GM12865 (cell line): ENCODE results near the gene RINL.

Experiments
- DNase-seq: peaks from one replicate; pipeline ENCODE4 v3.0.0; 2010; ENCODE audit warnings: low read depth
- H3K4me3 ChIP-seq: 2 replicates; pipeline ENCODE4 v1.5.1; 2011; ENCODE audit warnings: mild to moderate bottlenecking, low read depth, low read length, control low read depth
- TF ChIP-seq, protein P1 (sequence below): IDR thresholded peaks from 2 replicates; pipeline ENCODE4 v1.5.1; 2011; ENCODE audit warnings: low read length, control low read depth, low read depth, inconsistent platforms; ENCODE audit not compliant: insufficient read depth; ENCODE audit errors: missing control alignments

Gene RINL

DNA sequence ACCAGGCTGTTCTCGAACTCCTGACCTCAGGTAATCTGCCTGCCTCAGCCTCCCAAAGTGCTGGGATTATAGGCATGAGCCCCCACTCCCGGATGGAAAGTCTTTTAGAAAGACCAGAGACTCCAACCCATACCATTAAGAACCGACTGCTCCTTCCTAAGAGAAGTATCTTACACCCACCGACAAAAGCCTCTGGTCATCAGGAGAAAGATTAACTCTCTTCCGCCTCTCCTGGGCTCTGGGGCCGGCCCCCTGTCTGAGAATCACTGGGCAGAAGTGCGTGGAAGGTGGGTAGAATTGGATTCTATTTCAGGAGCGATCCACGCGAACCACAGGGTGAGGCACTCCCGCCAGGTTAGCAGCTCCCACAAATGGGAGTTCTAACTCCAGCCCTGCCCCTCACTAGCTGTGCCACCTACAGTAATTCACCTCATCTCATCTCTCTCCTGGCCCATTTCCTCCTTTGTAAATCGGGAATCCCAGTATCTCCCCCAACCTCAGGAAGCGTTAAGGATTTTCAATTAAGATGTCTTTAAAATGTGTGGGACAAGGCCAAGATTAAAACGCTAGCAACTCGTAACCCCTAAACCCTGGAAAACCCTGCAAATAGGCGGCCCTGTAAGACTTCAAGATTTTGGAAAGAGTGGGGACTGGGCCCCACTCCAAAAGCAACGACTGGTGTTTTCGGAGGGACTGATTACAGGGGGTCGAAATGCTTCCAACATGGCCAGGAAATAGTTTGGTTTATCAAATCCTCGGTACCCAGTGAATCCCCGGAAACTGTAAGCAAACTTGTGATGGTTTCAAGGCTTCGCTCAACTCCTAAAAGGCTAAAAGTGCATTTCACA lies 29.6 kb downstream of the RINL start:
- DNase-seq: no peak

DNA sequence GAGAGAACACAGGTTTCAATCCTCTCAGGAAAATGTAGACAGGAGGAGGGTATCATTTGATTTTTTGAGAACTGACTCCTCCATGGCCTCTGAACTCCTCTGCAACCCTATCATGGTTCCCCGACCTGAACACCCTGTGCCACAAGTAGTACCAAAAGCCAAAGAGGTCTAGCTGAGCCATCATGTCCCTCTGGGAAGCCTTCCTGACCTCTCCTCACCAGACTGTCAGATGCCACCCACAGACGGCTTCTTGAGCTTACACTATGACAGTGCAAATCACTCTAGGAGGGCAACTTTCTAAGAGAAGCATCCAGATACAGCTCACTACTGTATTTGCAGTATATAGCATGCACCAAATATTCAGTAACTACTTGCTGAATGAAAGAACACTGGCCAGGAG lies 32.0 kb downstream of the RINL start:
- no peak overlapping the region for H3K4me3 ChIP-seq
- DNase-seq: no peak
- TF ChIP-seq, protein P1, sequence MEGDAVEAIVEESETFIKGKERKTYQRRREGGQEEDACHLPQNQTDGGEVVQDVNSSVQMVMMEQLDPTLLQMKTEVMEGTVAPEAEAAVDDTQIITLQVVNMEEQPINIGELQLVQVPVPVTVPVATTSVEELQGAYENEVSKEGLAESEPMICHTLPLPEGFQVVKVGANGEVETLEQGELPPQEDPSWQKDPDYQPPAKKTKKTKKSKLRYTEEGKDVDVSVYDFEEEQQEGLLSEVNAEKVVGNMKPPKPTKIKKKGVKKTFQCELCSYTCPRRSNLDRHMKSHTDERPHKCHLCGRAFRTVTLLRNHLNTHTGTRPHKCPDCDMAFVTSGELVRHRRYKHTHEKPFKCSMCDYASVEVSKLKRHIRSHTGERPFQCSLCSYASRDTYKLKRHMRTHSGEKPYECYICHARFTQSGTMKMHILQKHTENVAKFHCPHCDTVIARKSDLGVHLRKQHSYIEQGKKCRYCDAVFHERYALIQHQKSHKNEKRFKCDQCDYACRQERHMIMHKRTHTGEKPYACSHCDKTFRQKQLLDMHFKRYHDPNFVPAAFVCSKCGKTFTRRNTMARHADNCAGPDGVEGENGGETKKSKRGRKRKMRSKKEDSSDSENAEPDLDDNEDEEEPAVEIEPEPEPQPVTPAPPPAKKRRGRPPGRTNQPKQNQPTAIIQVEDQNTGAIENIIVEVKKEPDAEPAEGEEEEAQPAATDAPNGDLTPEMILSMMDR: no peak

More for the DNA sequence above, 29.6 kb downstream of the RINL start:
- TF ChIP-seq, protein P1: no peak
- peak overlapping the region; percentile 95 for H3K4me3 ChIP-seq

DNA sequence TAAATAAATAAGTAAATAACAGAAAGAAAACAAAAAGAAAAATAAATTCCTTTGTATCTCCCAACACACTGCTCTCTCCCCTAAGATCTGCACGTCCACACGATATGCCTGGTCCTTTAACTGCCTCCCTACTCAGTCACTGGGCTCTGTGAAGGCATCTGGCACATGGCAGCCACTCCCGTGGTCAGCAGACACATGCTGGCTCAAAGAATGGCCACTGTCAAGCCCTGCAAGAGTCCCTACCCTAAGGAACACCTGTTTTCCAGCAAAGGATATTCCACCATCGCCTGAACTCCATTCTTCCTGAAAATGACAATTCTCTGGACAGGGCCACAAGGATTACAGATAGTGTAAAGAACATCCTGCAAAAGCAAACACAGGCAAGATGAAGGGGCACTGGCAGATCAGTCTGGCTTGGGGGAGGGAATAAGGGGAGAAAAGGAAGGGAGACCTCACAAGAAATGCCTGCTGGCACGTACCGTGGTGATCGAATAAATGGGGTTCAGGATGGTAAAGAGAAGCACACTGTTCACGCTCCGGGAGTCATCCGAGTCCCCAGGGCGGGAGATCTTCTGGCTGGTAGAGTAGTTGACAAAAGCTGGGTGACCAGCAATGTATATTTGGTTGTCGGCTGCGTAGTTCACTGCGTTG lies 32.6 kb downstream of the RINL start:
- TF ChIP-seq, protein P1: no peak
- no peak overlapping the region for H3K4me3 ChIP-seq
- no peak for DNase-seq

GRCh38 chr19:38844093-38844686 lies 33.9 kb downstream of the RINL start:
- TF ChIP-seq, protein P1: no peak
- no peak for DNase-seq
- H3K4me3 ChIP-seq: no peak overlapping the region

GRCh38 chr19:38843175-38843758 lies 34.8 kb downstream of the RINL start:
- no peak for DNase-seq
- no peak overlapping the region for H3K4me3 ChIP-seq
- TF ChIP-seq, protein P1: no peak

DNA sequence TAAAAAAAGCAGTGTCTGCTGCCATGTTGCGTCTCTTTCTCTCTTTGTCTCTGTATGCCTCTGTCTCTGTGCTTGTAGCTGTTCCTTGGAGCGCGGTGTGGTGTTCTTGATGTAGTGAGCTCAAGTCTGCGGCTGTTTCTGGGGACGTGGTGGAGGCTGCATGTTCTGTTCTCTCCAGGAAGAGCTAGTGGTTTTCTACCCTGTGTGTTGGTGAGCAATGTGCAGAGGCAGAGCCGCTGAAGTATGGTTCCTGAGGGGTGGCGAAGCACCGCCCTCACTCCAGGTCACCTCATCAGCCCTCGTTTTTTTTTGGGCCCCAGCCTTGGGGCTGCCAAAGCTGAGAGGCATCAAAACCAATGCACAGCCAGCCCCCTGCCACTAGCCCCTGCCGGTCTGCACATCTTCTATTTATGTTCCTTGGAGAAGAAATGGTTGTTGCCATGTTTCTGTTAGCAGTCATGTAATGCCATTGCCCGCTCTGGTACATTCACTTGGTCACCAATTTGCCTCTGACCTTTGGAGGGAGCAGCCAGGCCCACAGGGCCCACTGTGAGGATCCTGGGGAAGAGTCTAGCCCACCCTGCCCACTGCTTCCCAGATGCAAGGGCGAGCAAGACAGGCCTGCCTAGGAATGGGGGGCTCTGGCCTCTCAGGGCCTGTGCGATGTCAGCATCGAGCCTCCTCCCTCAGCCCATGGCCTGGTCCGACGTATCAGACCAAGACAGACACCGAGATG lies 35.5 kb downstream of the RINL start:
- TF ChIP-seq, protein P1: no peak
- DNase-seq: peak; percentile 54
- H3K4me3 ChIP-seq: no peak overlapping the region
